KMS-11 (cell line): ENCODE data around the gene TFCP2L1.

ENCODE experiments used
- H2AFZ ChIP-seq: fragments of 200-600 bp; sonication (generic); 2 replicates; pipeline ENCODE4 v1.6.1; 2016; ENCODE audit warnings: antibody characterized with exemption, mixed run types, low read depth
- H3K27ac ChIP-seq: fragments of 200-600 bp; sonication (generic); 2 replicates; pipeline ENCODE4 v1.6.1; 2016; ENCODE audit warnings: mild to moderate bottlenecking, mixed run types
- H3K27me3 ChIP-seq: fragments of 200-600 bp; sonication (generic); 2 replicates; pipeline ENCODE4 v1.6.1; 2017; ENCODE audit warnings: mild to moderate bottlenecking, low read depth, mixed run types, moderate library complexity; ENCODE audit not compliant: insufficient read depth
- H3K36me3 ChIP-seq: fragments of 200-600 bp; sonication (generic); 2 replicates; pipeline ENCODE4 v1.6.1; 2017; ENCODE audit warnings: mild to moderate bottlenecking, mixed run types; ENCODE audit not compliant: insufficient read depth
- H3K4me1 ChIP-seq: fragments of 200-600 bp; sonication (generic); 2 replicates; pipeline ENCODE4 v1.6.1; 2016; ENCODE audit warnings: mild to moderate bottlenecking, low read depth, mixed run types; ENCODE audit not compliant: poor library complexity, severe bottlenecking
- H3K4me2 ChIP-seq: fragments of 200-600 bp; sonication (generic); 2 replicates; pipeline ENCODE4 v1.7.0; 2016; ENCODE audit warnings: mild to moderate bottlenecking, mixed run types
- H3K4me3 ChIP-seq: fragments of 200-600 bp; sonication (generic); IDR thresholded peaks from 2 replicates; pipeline ENCODE4 v1.6.1; 2017; ENCODE audit warnings: low read depth, low read length, mixed read lengths; ENCODE audit not compliant: insufficient read depth
- H3K79me2 ChIP-seq: fragments of 200-600 bp; sonication (generic); 2 replicates; pipeline ENCODE4 v1.6.1; 2016; ENCODE audit warnings: low read depth, mixed run types; ENCODE audit not compliant: insufficient read depth
- H3K9ac ChIP-seq: fragments of 200-600 bp; sonication (generic); 2 replicates; pipeline ENCODE4 v1.6.1; 2016; ENCODE audit warnings: mild to moderate bottlenecking, mixed run types
- H4K20me1 ChIP-seq: fragments of 200-600 bp; sonication (generic); 2 replicates; pipeline ENCODE4 v1.6.1; 2016; ENCODE audit warnings: mild to moderate bottlenecking, mixed run types; ENCODE audit not compliant: insufficient read depth
- CTCF ChIP-seq: fragments of 200-600 bp; sonication (generic); conservative IDR thresholded peaks from 2 replicates; pipeline ENCODE4 v1.6.1; 2017; ENCODE audit warnings: low read depth, mild to moderate bottlenecking, antibody characterized with exemption, low read length, moderate library complexity, mixed read lengths

The TFCP2L1 gene

GRCh38 chr2:121253021-121253673 is 31.9 kb downstream of the TFCP2L1 start:
- H3K4me1 ChIP-seq, result no peaks in the 10 kb centered on the region
- H2AFZ ChIP-seq, result no peak overlapping the region
- H4K20me1 ChIP-seq, result no peaks in the 10 kb centered on the region
- no peaks in the 10 kb centered on the region for H3K79me2 ChIP-seq
- no peak for TF ChIP-seq CTCF
- no peak overlapping the region for H3K4me2 ChIP-seq
- no peaks in the 10 kb centered on the region for H3K36me3 ChIP-seq
- no peak overlapping the region for H3K9ac ChIP-seq
- no peak overlapping the region for H3K4me3 ChIP-seq
- H3K27me3 ChIP-seq, result no peaks in the 10 kb centered on the region
- H3K27ac ChIP-seq, result no peak overlapping the region

- Histone ChIP-seq H3K79me2 (no peaks in the 10 kb centered on the region), H3K27me3 (no peaks in the 10 kb centered on the region), H3K27ac (no peak overlapping the region), H3K4me3 (no peak overlapping the region), H3K36me3 (no peaks in the 10 kb centered on the region), H3K9ac (no peak overlapping the region), H4K20me1 (no peaks in the 10 kb centered on the region), H3K4me2 (no peak overlapping the region), H3K4me1 (no peaks in the 10 kb centered on the region), H2AFZ (no peak overlapping the region)
- TF ChIP-seq CTCF, result no peak
Observed at GRCh38 chr2:121251497-121251896, 33.5 kb downstream of the TFCP2L1 start.

GRCh38 chr2:121248766-121249343 is 36.1 kb downstream of the TFCP2L1 start:
- Histone ChIP-seq H3K36me3 (no peaks in the 10 kb centered on the region), H3K4me3 (no peak overlapping the region), H3K9ac (no peak overlapping the region), H2AFZ (no peak overlapping the region), H3K27ac (no peak overlapping the region), H3K4me1 (no peaks in the 10 kb centered on the region), H4K20me1 (no peaks in the 10 kb centered on the region), H3K27me3 (no peaks in the 10 kb centered on the region), H3K4me2 (no peak overlapping the region), H3K79me2 (no peaks in the 10 kb centered on the region)
- no peak for TF ChIP-seq CTCF

- Histone ChIP-seq H3K27ac (no peak overlapping the region), H3K36me3 (no peaks in the 10 kb centered on the region), H3K4me2 (no peak overlapping the region), H3K79me2 (no peaks in the 10 kb centered on the region), H2AFZ (no peak overlapping the region), H3K4me3 (no peak overlapping the region), H4K20me1 (no peaks in the 10 kb centered on the region), H3K4me1 (no peaks in the 10 kb centered on the region), H3K9ac (no peak overlapping the region), H3K27me3 (no peaks in the 10 kb centered on the region)
- no peak for TF ChIP-seq CTCF
Observed at GRCh38 chr2:121247971-121248370, 37.0 kb downstream of the TFCP2L1 start.
